Psoas muscle (tissue), 8 donors: ENCODE measurements around the gene TAF3. TPM values are rescaled to one million over a fixed set of nuclear protein-coding genes. Genes with fewer than 3 reads are reported as not detected.

Experiments
- ATAC-seq, 4 donors: fragments of 200-7000 bp; cut with Tn5 transposase; one replicate each; pipeline ENCODE4 v1.9.1; 2020; ENCODE audit warnings: moderate library complexity in 3 of 4, mild to moderate bottlenecking in 2 of 4
- DNase-seq, 2 donors: peaks; one replicate each; pipeline ENCODE4 v3.0.0-alpha.2; 2020
- H3K27ac ChIP-seq: fragments of 200-600 bp; one replicate; pipeline ENCODE4 v1.8.0; 2022
- H3K27me3 ChIP-seq, 3 donors: fragments of 200-600 bp in 1 of 3; one replicate each; pipeline versions ENCODE4 v1.6.1 to v1.8.0; 2013 to 2022; ENCODE audit warnings: low read length in 2 of 3, mild to moderate bottlenecking in 2 of 3, moderate library complexity in 1 of 3; ENCODE audit not compliant: insufficient read depth in 3 of 3
- H3K36me3 ChIP-seq, 2 donors: fragments of 200-600 bp in 1 of 2; one replicate each; pipeline versions ENCODE4 v1.6.1 to v1.8.0; 2013 to 2022; ENCODE audit warnings: low read depth in 1 of 2, mild to moderate bottlenecking in 1 of 2, moderate library complexity in 1 of 2; ENCODE audit not compliant: insufficient read depth in 1 of 2
- H3K4me1 ChIP-seq: fragments of 200-600 bp; one replicate; pipeline ENCODE4 v1.8.0; 2022
- H3K4me3 ChIP-seq: fragments of 200-600 bp; one replicate; pipeline ENCODE4 v1.8.0; 2022; ENCODE audit warnings: mild to moderate bottlenecking
- H3K9me3 ChIP-seq: fragments of 200-600 bp; one replicate; pipeline ENCODE4 v1.8.0; 2022
- CTCF ChIP-seq: fragments of 200-600 bp; IDR thresholded peaks from one replicate; pipeline ENCODE4 v1.8.0; 2022; ENCODE audit warnings: antibody characterized with exemption
- WGBS, 3 donors: extraction: QIAGEN DNeasy Blood & Tissue Kit; methylation state at CpG; one replicate each; pipeline versions ENCODE4 v1.1.6 to v1.1.7; 2013; 5-methylcytosine and 5-hydroxymethylcytosine counted together
- intact Hi-C, 2 donors: fragments of 100-400 bp; cut with DNase I; formaldehyde crosslinking; loops; one replicate each; pipeline versions ENCODE4 v1.11.0 to v1.14.2; 2022
- polyA plus RNA-seq, 3 donors: library from polyadenylated mRNA; stranded (reverse); fragments of 200-250 nt; gene quantifications; one replicate each; pipeline ENCODE4 v1.2.3, GENCODE V29; 2013
- total RNA-seq, 4 donors: library from RNA; stranded (reverse); fragmentation: NEBNext Ultra II Directional in 2 of 4; extraction: Animal tissue kit (Norgen Biotek cat#: 25700) in 2 of 4; gene quantifications; one replicate each; pipeline versions ENCODE4 v1.2.1 to v1.2.4, GENCODE V29; 2021 to 2023
- donor health status: healthy with polysubstance abuse.
- donor health status: DM: no; HTN: no; CAD: no; lungs with moderate emphysema.
- donor health status: Bipolar disorder and iron deficiency.
- donor health status: healthy.
- donor health status: DM: yes; HTN: yes; CAD: no.
- donor health status: DM: no; HTN: no; CAD: no.
- donor health status: DM: no; HTN: no; CAD: no.
- donor health status: DM: yes; HTN: yes; CAD: no.

TAF3 gene
- total and polyA plus RNA-seq, 7 donors: 4.6 to 21.5 (median 13.0) TPM

DNA sequence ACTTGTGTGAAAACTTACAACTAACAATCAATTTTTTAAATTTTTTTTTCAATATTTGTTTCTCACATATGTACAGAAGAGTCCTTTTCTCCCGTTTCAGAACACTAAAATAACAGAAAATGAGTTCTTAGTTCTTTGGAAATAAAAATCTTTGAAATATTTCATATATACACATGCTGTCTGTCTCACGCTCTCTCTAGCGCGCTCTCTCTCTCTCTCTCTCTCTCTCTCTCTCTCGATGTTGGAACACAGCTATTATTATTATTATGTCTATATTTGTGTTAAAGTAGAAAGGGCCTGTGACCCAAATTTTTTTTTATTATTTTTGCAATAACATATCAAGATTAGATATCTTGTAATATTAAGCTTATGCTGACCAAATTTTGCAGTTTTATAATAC is 139.3 kb downstream of the TAF3 start:
- peaks cover 9% of the 10 kb centered on the region for H3K4me1 ChIP-seq
- no peaks in the 10 kb centered on the region for H3K9me3 ChIP-seq
- no peaks in the 10 kb centered on the region for H3K27me3 ChIP-seq
- no peak overlapping the region for H3K4me3 ChIP-seq
- no peak for TF ChIP-seq CTCF
- ATAC-seq: no peak
- no peaks in the 10 kb centered on the region for H3K36me3 ChIP-seq
- DNase-seq: no peak
- no peak overlapping the region for H3K27ac ChIP-seq
- WGBS, 3 donors: 77 to 92% (median 79%) methylated on average over 5 of the region's 5 CpGs
- intact Hi-C loops: no loop called here

DNA sequence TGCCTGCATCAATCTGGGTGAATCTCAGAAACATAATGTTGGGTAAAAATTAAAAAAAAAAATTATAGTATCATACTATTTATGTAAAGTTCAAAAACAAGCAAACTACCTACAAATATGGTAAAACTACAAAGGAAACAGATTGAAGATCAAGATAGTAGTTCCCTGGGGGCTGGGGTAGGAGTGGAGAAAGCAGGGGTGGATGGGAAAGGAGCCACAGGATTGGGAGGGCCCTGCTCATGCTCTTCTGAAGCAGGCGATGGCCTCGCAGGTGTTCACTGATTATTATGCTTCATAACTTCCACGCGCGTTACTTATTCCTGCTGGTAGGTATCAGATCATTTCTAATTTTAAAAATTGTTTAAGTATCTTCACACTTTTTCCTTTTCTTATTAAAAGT is 140.1 kb downstream of the TAF3 start:
- Histone ChIP-seq H3K4me3 (no peak overlapping the region), H3K4me1 (peaks cover 9% of the 10 kb centered on the region), H3K9me3 (no peaks in the 10 kb centered on the region), H3K27me3 (no peaks in the 10 kb centered on the region), H3K27ac (no peak overlapping the region), H3K36me3 (no peaks in the 10 kb centered on the region)
- no peak for DNase-seq
- WGBS, 3 donors: 97 to 99% (median 97%) methylated on average over 5 of the region's 5 CpGs
- ATAC-seq: no peak
- no peak for TF ChIP-seq CTCF
- intact Hi-C loops: no loop called here

DNA sequence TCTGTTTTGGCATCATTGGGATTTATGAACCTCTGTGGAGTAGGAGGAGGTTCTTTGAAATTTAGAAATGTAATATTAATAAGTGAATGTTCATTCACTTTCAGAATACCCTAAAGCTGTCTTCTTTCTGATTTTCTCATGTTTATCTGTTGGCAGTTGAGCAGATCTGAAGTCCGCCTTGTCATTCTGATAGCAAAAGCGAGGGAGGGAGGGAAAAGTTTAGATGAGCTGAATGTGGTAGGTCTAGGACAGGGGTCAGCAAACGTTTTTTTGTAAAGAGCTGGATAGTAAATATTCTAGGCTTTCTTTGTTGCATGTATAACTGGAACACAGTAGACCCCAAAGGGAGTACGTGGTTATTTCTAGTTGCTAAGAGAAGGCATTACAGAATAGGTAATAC is 141.8 kb downstream of the TAF3 start:
- intact Hi-C loops: no loop called here

DNA sequence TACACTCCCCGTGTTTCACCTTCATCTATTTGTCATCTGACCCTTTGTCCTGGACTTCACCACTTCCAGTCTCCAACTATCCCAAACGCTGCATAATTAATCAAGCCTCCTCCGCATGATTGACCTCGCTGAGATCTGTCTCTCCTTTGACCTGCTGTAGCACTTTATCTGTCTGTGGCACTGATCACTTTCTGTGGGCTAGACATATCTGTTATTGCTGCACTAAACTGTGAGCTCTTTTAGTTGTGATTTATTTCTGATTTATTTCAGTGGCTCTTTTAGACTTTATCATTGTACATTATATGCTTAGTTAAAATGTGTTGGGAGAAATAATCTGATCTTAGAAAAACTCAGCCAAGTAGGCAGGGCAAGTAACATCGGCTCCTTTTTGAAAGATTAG is 144.3 kb downstream of the TAF3 start:
- WGBS, 3 donors: 81 to 84% (median 83%) methylated on average over 5 of the region's 5 CpGs
- no peak for DNase-seq
- no peak overlapping the region for H3K27ac ChIP-seq
- no peak for TF ChIP-seq CTCF
- H3K36me3 ChIP-seq: peaks cover 2 to 10% of the 10 kb centered on the region in 2 donors
- no peaks in the 10 kb centered on the region for H3K4me1 ChIP-seq
- no peak for ATAC-seq
- no peaks in the 10 kb centered on the region for H3K9me3 ChIP-seq
- no peaks in the 10 kb centered on the region for H3K27me3 ChIP-seq
- intact Hi-C loops: no loop called here
- no peak overlapping the region for H3K4me3 ChIP-seq

More for the DNA sequence above, 141.8 kb downstream of the TAF3 start:
- Histone ChIP-seq H3K9me3 (no peaks in the 10 kb centered on the region), H3K4me1 (peaks cover 9% of the 10 kb centered on the region), H3K27ac (no peak overlapping the region), H3K36me3 (peaks cover 2 to 10% of the 10 kb centered on the region in 2 donors), H3K27me3 (no peaks in the 10 kb centered on the region), H3K4me3 (no peak overlapping the region)
- 80 to 85% (median 80%) methylated on average over 4 of the region's 4 CpGs for WGBS, 3 donors
- no peak for TF ChIP-seq CTCF
- no peak for ATAC-seq
- no peak for DNase-seq

DNA sequence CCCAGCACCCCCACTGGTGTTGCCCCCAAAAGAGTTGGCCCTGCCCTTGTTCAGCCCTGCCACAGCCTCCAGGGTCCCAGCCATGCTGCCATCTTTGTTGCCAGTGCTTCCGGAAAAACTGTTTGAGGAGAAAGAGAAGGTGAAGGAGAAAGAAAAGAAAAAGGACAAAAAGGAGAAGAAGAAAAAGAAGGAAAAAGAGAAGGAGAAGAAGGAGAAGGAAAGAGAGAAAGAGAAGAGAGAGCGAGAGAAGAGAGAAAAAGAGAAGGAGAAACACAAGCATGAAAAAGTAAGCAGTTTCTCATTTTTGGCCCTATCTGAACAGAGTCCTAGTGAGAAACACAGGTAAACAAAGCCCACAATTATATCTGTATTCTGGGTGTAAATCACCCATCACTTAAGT is 147.2 kb downstream of the TAF3 start:
- ATAC-seq (no peak), DNase-seq (no peak)
- 91 to 96% (median 91%) methylated on average over 2 of the region's 2 CpGs for WGBS, 3 donors
- intact Hi-C loops: no loop called here
- no peaks in the 10 kb centered on the region for H3K9me3 ChIP-seq
- TF ChIP-seq CTCF: no peak
- no peaks in the 10 kb centered on the region for H3K27me3 ChIP-seq
- no peaks in the 10 kb centered on the region for H3K4me1 ChIP-seq
- H3K27ac ChIP-seq: no peak overlapping the region
- no peak overlapping the region for H3K4me3 ChIP-seq
- peaks cover 2 to 10% of the 10 kb centered on the region in 2 donors for H3K36me3 ChIP-seq
